Measurements from ENCODE around the gene GRM7.

Gene GRM7

GRCh38 chr3:7292362-7292761 lies 431.4 kb downstream of the GRM7 start:
- Histone ChIP-seq H3K27me3 (no peaks in the 10 kb centered on the region), H3K4me3 (ENCODE audit: low read depth, low read length) (no peak overlapping the region), H3K36me3 (no peaks in the 10 kb centered on the region), H3K9me3 (no peaks in the 10 kb centered on the region), H3K4me1 (no peaks in the 10 kb centered on the region)
- no peak for DNase-seq
- no peak for TF ChIP-seq CTCF (IDR thresholded peaks at IDR 0.05; ENCODE audit: low read depth, low read length)

- Histone ChIP-seq H3K4me3 (ENCODE audit: low read depth, low read length) (no peak overlapping the region), H3K36me3 (no peaks in the 10 kb centered on the region), H3K27me3 (no peaks in the 10 kb centered on the region), H3K4me1 (no peaks in the 10 kb centered on the region), H3K9me3 (no peaks in the 10 kb centered on the region)
- no peak for TF ChIP-seq CTCF (IDR thresholded peaks at IDR 0.05; ENCODE audit: low read depth, low read length)
- DNase-seq: no peak
These were observed 432.4 kb downstream of the GRM7 start for GRCh38 chr3:7293286-7293685.

GRCh38 chr3:7305561-7305960 lies 444.6 kb downstream of the GRM7 start:
- Histone ChIP-seq H3K36me3 (no peaks in the 10 kb centered on the region), H3K27me3 (no peaks in the 10 kb centered on the region), H3K9me3 (no peaks in the 10 kb centered on the region), H3K4me3 (ENCODE audit: low read depth, low read length) (no peak overlapping the region), H3K4me1 (peaks cover 3% of the 10 kb centered on the region)
- no peak for DNase-seq
- no peak for TF ChIP-seq CTCF (IDR thresholded peaks at IDR 0.05; ENCODE audit: low read depth, low read length)

- H3K4me1 ChIP-seq: peaks cover 3% of the 10 kb centered on the region
- H3K4me3 ChIP-seq (ENCODE audit: low read depth, low read length): no peak overlapping the region
- H3K36me3 ChIP-seq: no peaks in the 10 kb centered on the region
- no peak for TF ChIP-seq CTCF (IDR thresholded peaks at IDR 0.05; ENCODE audit: low read depth, low read length)
- no peaks in the 10 kb centered on the region for H3K27me3 ChIP-seq
- DNase-seq: no peak
- no peaks in the 10 kb centered on the region for H3K9me3 ChIP-seq
These were observed 446.0 kb downstream of the GRM7 start for GRCh38 chr3:7306901-7307300.

GRCh38 chr3:7307410-7307809 lies 446.5 kb downstream of the GRM7 start:
- DNase-seq: peak; percentile 4
- Histone ChIP-seq H3K9me3 (no peaks in the 10 kb centered on the region), H3K4me1 (peaks cover 3% of the 10 kb centered on the region), H3K27me3 (no peaks in the 10 kb centered on the region), H3K4me3 (ENCODE audit: low read depth, low read length) (no peak overlapping the region), H3K36me3 (no peaks in the 10 kb centered on the region)
- no peak for TF ChIP-seq CTCF (IDR thresholded peaks at IDR 0.05; ENCODE audit: low read depth, low read length)

- no peak for DNase-seq
- Histone ChIP-seq H3K9me3 (no peaks in the 10 kb centered on the region), H3K36me3 (no peaks in the 10 kb centered on the region), H3K4me3 (ENCODE audit: low read depth, low read length) (no peak overlapping the region), H3K27me3 (no peaks in the 10 kb centered on the region), H3K4me1 (peaks cover 3% of the 10 kb centered on the region)
- TF ChIP-seq CTCF (IDR thresholded peaks at IDR 0.05; ENCODE audit: low read depth, low read length): no peak
These were observed 448.8 kb downstream of the GRM7 start for GRCh38 chr3:7309641-7310102.
